Stimulated activated CD8-positive, alpha-beta memory T cell treated with anti-CD3 and anti-CD28 coated beads, Interleukin-2, amount 100 ng/mL, for 48 hours (primary cell): ENCODE measurements around the gene IGSF3.
"Not testable (repeated sequence)": the region's sequence is repeated elsewhere in the genome, so short reads cannot be mapped to it uniquely, and the experiment has no call there.

ENCODE experiments used
- DNase-seq, 2 donors: peaks; one replicate each; pipeline ENCODE4 v3.0.0-alpha.2; 2020; ENCODE audit warnings: low read depth in 2 of 2

Gene IGSF3

GRCh38 chr1:116663821-116664220 lies 3.7 kb downstream of the IGSF3 start:
- no peak for DNase-seq

GRCh38 chr1:116661633-116662032 lies 5.9 kb downstream of the IGSF3 start:
- no peak for DNase-seq

- DNase-seq, result not testable (repeated sequence)
Observed at GRCh38 chr1:116658645-116659044, 8.9 kb downstream of the IGSF3 start.

- DNase-seq, result not testable (repeated sequence)
Observed at GRCh38 chr1:116657836-116658235, 9.7 kb downstream of the IGSF3 start.

GRCh38 chr1:116654351-116654750 lies 13.2 kb downstream of the IGSF3 start:
- DNase-seq, result no peak

- not testable (repeated sequence) for DNase-seq
Observed at GRCh38 chr1:116652598-116652997, 14.9 kb downstream of the IGSF3 start.

- not testable (repeated sequence) for DNase-seq
Observed at GRCh38 chr1:116650781-116651180, 16.8 kb downstream of the IGSF3 start.

- DNase-seq, result not testable (repeated sequence)
Observed at GRCh38 chr1:116649041-116649440, 18.5 kb downstream of the IGSF3 start.

- DNase-seq, result not testable (repeated sequence)
Observed at GRCh38 chr1:116648325-116648724, 19.2 kb downstream of the IGSF3 start.

- DNase-seq, result not testable (repeated sequence)
Observed at GRCh38 chr1:116647186-116647585, 20.3 kb downstream of the IGSF3 start.

GRCh38 chr1:116646673-116647170 lies 20.8 kb downstream of the IGSF3 start:
- not testable (repeated sequence) for DNase-seq

- not testable (repeated sequence) for DNase-seq
Observed at GRCh38 chr1:116645802-116646672, 21.5 kb downstream of the IGSF3 start.

GRCh38 chr1:116644993-116645392 lies 22.5 kb downstream of the IGSF3 start:
- not testable (repeated sequence) for DNase-seq

GRCh38 chr1:116644096-116644495 lies 23.4 kb downstream of the IGSF3 start:
- DNase-seq, result not testable (repeated sequence)

GRCh38 chr1:116643281-116643751 lies 24.2 kb downstream of the IGSF3 start:
- not testable (repeated sequence) for DNase-seq

- DNase-seq, result not testable (repeated sequence)
Observed at GRCh38 chr1:116642311-116643280, 24.9 kb downstream of the IGSF3 start.

GRCh38 chr1:116637583-116637982 lies 29.9 kb downstream of the IGSF3 start:
- DNase-seq, result peak in 1 of 2 donors; percentile 13

GRCh38 chr1:116636584-116636983 lies 30.9 kb downstream of the IGSF3 start:
- DNase-seq, result not testable (repeated sequence)

- not testable (repeated sequence) for DNase-seq
Observed at GRCh38 chr1:116634386-116634785, 33.1 kb downstream of the IGSF3 start.

- not testable (repeated sequence) for DNase-seq
Observed at GRCh38 chr1:116631996-116632925, 35.3 kb downstream of the IGSF3 start.

- DNase-seq, result not testable (repeated sequence)
Observed at GRCh38 chr1:116631554-116631953, 36.0 kb downstream of the IGSF3 start.
